CD4-positive, alpha-beta T cell (primary cell): ENCODE data around the gene P4HA3. TPM values are rescaled to one million over a fixed set of nuclear protein-coding genes. Genes with fewer than 3 reads are reported as not detected.

Experiments used
- ATAC-seq: fragments of 200-7000 bp; cut with Tn5 transposase; one replicate; pipeline ENCODE4 v1.10.0; 2022; ENCODE audit warnings: mild to moderate bottlenecking; ENCODE audit not compliant: poor library complexity
- CTCF ChIA-PET: fragments of 350-600 bp; sonication (Branson Sonifier 250); formaldehyde crosslinking; loops from one replicate; lab custom pipeline; 2021; ENCODE audit warnings: antibody characterized with exemption, inconsistent platforms; lab: Charles Lee
- POLR2A ChIA-PET: fragments of 350-600 bp; sonication (Branson Sonifier 250); formaldehyde crosslinking; loops from one replicate; lab custom pipeline; 2021; ENCODE audit warnings: antibody characterized with exemption, inconsistent platforms; lab: Charles Lee
- DNase-seq, 14 experiments: peaks; one replicate each; pipeline ENCODE4 v3.0.0-alpha.2; 2013 to 2020; ENCODE audit warnings: mixed read lengths in 2 of 14
- H3K27ac ChIP-seq, 2 donors: one replicate each; pipeline versions ENCODE4 v1.5.1 to v1.7.0; 2013; ENCODE audit warnings: low read length in 2 of 2, low read depth in 1 of 2, mild to moderate bottlenecking in 1 of 2
- H3K27me3 ChIP-seq, 2 experiments: 1 replicate in 1 of 2; 2 replicates in 1 of 2; pipeline versions ENCODE4 v1.6.1 to v1.7.0; 2013; ENCODE audit warnings: low read length in 2 of 2, control low read depth in 1 of 2, mild to moderate bottlenecking in 1 of 2, moderate library complexity in 1 of 2; ENCODE audit not compliant: insufficient read depth in 2 of 2, control insufficient read depth in 1 of 2
- H3K36me3 ChIP-seq: one replicate; pipeline ENCODE4 v1.6.1; 2013; ENCODE audit warnings: low read length, control low read depth; ENCODE audit not compliant: insufficient read depth
- H3K4me1 ChIP-seq: one replicate; pipeline ENCODE4 v1.6.1; 2013; ENCODE audit warnings: low read length, control low read depth; ENCODE audit not compliant: insufficient read depth
- H3K4me3 ChIP-seq: one replicate; pipeline ENCODE4 v1.5.1; 2013; ENCODE audit warnings: mild to moderate bottlenecking, low read length, moderate library complexity
- H3K9me3 ChIP-seq, 2 experiments: 1 replicate in 1 of 2; 2 replicates in 1 of 2; pipeline versions ENCODE4 v1.6.1 to v1.7.0; 2013; ENCODE audit warnings: low read length in 2 of 2, mild to moderate bottlenecking in 2 of 2, control low read depth in 1 of 2, moderate library complexity in 1 of 2; ENCODE audit not compliant: control insufficient read depth in 1 of 2, insufficient read depth in 1 of 2
- H3K27ac Mint-ChIP-seq: one replicate; pipeline ENCODE4 v1.8.0; 2020; ENCODE audit warnings: mixed read lengths
- H3K27me3 Mint-ChIP-seq: one replicate; pipeline ENCODE4 v1.8.0; 2021; ENCODE audit warnings: mixed read lengths
- H3K36me3 Mint-ChIP-seq: one replicate; pipeline ENCODE4 v1.8.0; 2021; ENCODE audit warnings: low read depth, mixed read lengths
- H3K4me1 Mint-ChIP-seq: one replicate; pipeline ENCODE4 v1.8.0; 2021; ENCODE audit warnings: low read depth, mixed read lengths
- H3K4me3 Mint-ChIP-seq: one replicate; pipeline ENCODE4 v1.8.0; 2020; ENCODE audit warnings: mild to moderate bottlenecking, mixed read lengths
- H3K9me3 Mint-ChIP-seq: one replicate; pipeline ENCODE4 v1.8.0; 2020; ENCODE audit warnings: mixed read lengths
- CTCF ChIP-seq: fragments of 200-600 bp; IDR thresholded peaks from one replicate; pipeline ENCODE4 v1.8.0; 2022; ENCODE audit warnings: antibody characterized with exemption, mild to moderate bottlenecking
- intact Hi-C, 2 experiments: fragments of 100-400 bp; cut with DNase I in 1 of 2; cut with micrococcal nuclease in 1 of 2; formaldehyde crosslinking; loops; one replicate each; pipeline versions ENCODE4 v1.15.1 to v1.9.0; 2023 to 2025; cut with DNase I, micrococcal nuclease
- total RNA-seq, 174 experiments: library from RNA in 2 of 174; stranded (reverse) in 2 of 174; gene quantifications; one replicate each; pipeline ENCODE4 v1.2.3 and lab custom pipeline; 2021 to 2026

P4HA3 gene
- total RNA-seq, 2 experiments from 2014 or later = not detected

GRCh38 chr11:74237541-74237940, 73.9 kb downstream of the P4HA3 start:
- POLR2A ChIA-PET = no interaction called here
- DNase-seq = peak in 1 of 14 experiments; percentile 14

GRCh38 chr11:74235121-74235520, 76.3 kb downstream of the P4HA3 start:
- no peaks in the 10 kb centered on the region for H3K9me3 Mint-ChIP-seq
- no peak overlapping the region for H3K27ac ChIP-seq
- TF ChIP-seq CTCF = no peak
- H3K36me3 Mint-ChIP-seq = peaks cover 47% of the 10 kb centered on the region
- peaks cover 19% of the 10 kb centered on the region for H3K4me1 ChIP-seq
- intact Hi-C loops = no loop called here
- H3K36me3 ChIP-seq = peaks cover 23% of the 10 kb centered on the region
- ChIA-PET CTCF (no interaction called here), POLR2A (no interaction called here)
- no peak for ATAC-seq
- no peak overlapping the region for H3K27ac Mint-ChIP-seq
- no peak overlapping the region for H3K4me3 Mint-ChIP-seq
- H3K4me3 ChIP-seq = no peak overlapping the region
- H3K27me3 ChIP-seq = no peaks in the 10 kb centered on the region
- no peak for DNase-seq
- H3K9me3 ChIP-seq = no peaks in the 10 kb centered on the region
- H3K27me3 Mint-ChIP-seq = no peaks in the 10 kb centered on the region
- H3K4me1 Mint-ChIP-seq = peaks cover 47% of the 10 kb centered on the region

More at GRCh38 chr11:74237541-74237940, 73.9 kb downstream of the P4HA3 start:
- H3K27me3 Mint-ChIP-seq = no peaks in the 10 kb centered on the region
- intact Hi-C loops = no loop called here
- Histone ChIP-seq H3K36me3 (peaks cover 25% of the 10 kb centered on the region), H3K9me3 (no peaks in the 10 kb centered on the region), H3K27me3 (no peaks in the 10 kb centered on the region), H3K4me1 (peaks cover 12% of the 10 kb centered on the region), H3K27ac (no peak overlapping the region), H3K4me3 (no peak overlapping the region)
- peaks cover 25% of the 10 kb centered on the region for H3K4me1 Mint-ChIP-seq
- CTCF ChIA-PET = interaction anchor here (0.7 kb wide), 1 partner anchor 171 kb away, joined by 4 read pairs; no protein-coding TSS in a partner anchor
- H3K4me3 Mint-ChIP-seq = no peak overlapping the region
- peak; percentile 74 for ATAC-seq
- TF ChIP-seq CTCF = no peak
- no peaks in the 10 kb centered on the region for H3K9me3 Mint-ChIP-seq
- H3K36me3 Mint-ChIP-seq = peaks cover 49% of the 10 kb centered on the region
- no peak overlapping the region for H3K27ac Mint-ChIP-seq

- no peak for DNase-seq
- Mint-ChIP-seq H3K4me1 (peaks cover 50% of the 10 kb centered on the region), H3K36me3 (peaks cover 47% of the 10 kb centered on the region), H3K27me3 (no peaks in the 10 kb centered on the region), H3K27ac (no peak overlapping the region), H3K9me3 (no peaks in the 10 kb centered on the region), H3K4me3 (no peak overlapping the region)
- ATAC-seq = no peak
- H3K4me1 ChIP-seq = peaks cover 19% of the 10 kb centered on the region
- TF ChIP-seq CTCF = no peak
- POLR2A ChIA-PET = no interaction called here
- no peaks in the 10 kb centered on the region for H3K27me3 ChIP-seq
- H3K36me3 ChIP-seq = peaks cover 16% of the 10 kb centered on the region
- intact Hi-C loops = loop anchor here in 1 of 2 experiments (5.0 kb wide), 1 partner anchor 61 kb away; the partner anchor contains the start of genes C2CD3 and PPME1
- CTCF ChIA-PET = no interaction called here
- no peak overlapping the region for H3K4me3 ChIP-seq
- no peaks in the 10 kb centered on the region for H3K9me3 ChIP-seq
- H3K27ac ChIP-seq = peak overlapping the region; percentile 68 to 78
Observed at GRCh38 chr11:74233683-74234082, 77.8 kb downstream of the P4HA3 start.
